B cell (primary cell): ENCODE data around the gene GRIK3. TPM values are rescaled to one million over a fixed set of nuclear protein-coding genes. Genes with fewer than 3 reads are reported as not detected.

Experiments
- ATAC-seq: fragments of 200-7000 bp; cut with Tn5 transposase; one replicate; pipeline ENCODE4 v1.10.0; 2021; ENCODE audit warnings: low read depth, mild to moderate bottlenecking, moderate number of reproducible peaks, moderate library complexity
- CTCF ChIA-PET: fragments of 350-600 bp; sonication (Branson Sonifier 250); formaldehyde crosslinking; loops from one replicate; lab custom pipeline; 2021; ENCODE audit warnings: antibody characterized with exemption, inconsistent platforms; lab: Charles Lee
- POLR2A ChIA-PET: fragments of 350-600 bp; sonication (Branson Sonifier 250); formaldehyde crosslinking; loops from one replicate; lab custom pipeline; 2021; ENCODE audit warnings: antibody characterized with exemption; lab: Charles Lee
- DNase-seq: peaks from one replicate; pipeline ENCODE4 v3.0.0; 2013
- H2AFZ ChIP-seq: 2 replicates; pipeline ENCODE4 v1.6.1; 2012; ENCODE audit warnings: mild to moderate bottlenecking, low read depth, low read length; ENCODE audit not compliant: insufficient read depth, poor library complexity, severe bottlenecking
- H3K27ac ChIP-seq, 2 donors: 1 replicate in 1 of 2; 2 replicates in 1 of 2; pipeline ENCODE4 v1.5.1; 2012 to 2013; ENCODE audit warnings: low read length in 2 of 2, mild to moderate bottlenecking in 2 of 2, moderate library complexity in 1 of 2
- H3K27me3 ChIP-seq, 4 experiments: fragments of 200-600 bp in 1 of 4; sonication (generic) in 1 of 4; replicated peaks in 1 of 4; 1 replicate in 2 of 4; 2 replicates in 2 of 4; pipeline versions ENCODE4 v1.6.1 to v1.7.0; 2013 to 2016; ENCODE audit warnings: low read length in 3 of 4, mild to moderate bottlenecking in 2 of 4, mixed read lengths in 1 of 4, moderate library complexity in 1 of 4; ENCODE audit not compliant: insufficient read depth in 4 of 4, control insufficient read depth in 3 of 4; ENCODE audit errors: control extremely low read depth in 1 of 4
- H3K36me3 ChIP-seq, 2 experiments: replicated peaks in 1 of 2; 1 replicate in 1 of 2; 2 replicates in 1 of 2; pipeline versions ENCODE4 v1.6.1 to v1.7.1; 2013; ENCODE audit warnings: low read length in 1 of 2; ENCODE audit not compliant: insufficient read depth in 2 of 2, control insufficient read depth in 1 of 2; ENCODE audit errors: control extremely low read depth in 1 of 2, extremely low read depth in 1 of 2
- H3K4me1 ChIP-seq, 2 donors: fragments of 200-600 bp in 1 of 2; sonication (generic) in 1 of 2; 1 replicate in 1 of 2; 2 replicates in 1 of 2; pipeline versions ENCODE4 v1.5.1 to v1.6.1; 2013 to 2017; ENCODE audit warnings: low read length in 2 of 2; ENCODE audit not compliant: control insufficient read depth in 2 of 2, insufficient read depth in 2 of 2
- H3K4me2 ChIP-seq: replicated peaks from 2 replicates; pipeline ENCODE3; 2012; ENCODE audit warnings: mild to moderate bottlenecking, low read depth, low read length; ENCODE audit not compliant: poor library complexity, severe bottlenecking
- H3K4me3 ChIP-seq, 5 experiments: fragments of 200-600 bp in 1 of 5; sonication (generic) in 1 of 5; 1 replicate in 3 of 5; 2 replicates in 2 of 5; pipeline versions ENCODE4 v1.5.1 to v1.7.0; 2011 to 2016; ENCODE audit warnings: low read length in 4 of 5, mild to moderate bottlenecking in 4 of 5, low read depth in 2 of 5, control low read depth in 1 of 5, moderate library complexity in 1 of 5; ENCODE audit not compliant: insufficient read depth in 1 of 5; ENCODE audit errors: control extremely low read depth in 1 of 5, extremely low read depth in 1 of 5
- H3K79me2 ChIP-seq: fragments of 200-600 bp; sonication (generic); one replicate; pipeline ENCODE4 v1.6.0; 2016; ENCODE audit warnings: low read length; ENCODE audit not compliant: control insufficient read depth, insufficient read depth
- H3K9ac ChIP-seq: fragments of 200-600 bp; sonication (generic); 2 replicates; pipeline ENCODE4 v1.6.1; 2017; ENCODE audit warnings: mild to moderate bottlenecking, low read length, moderate library complexity
- H3K9me3 ChIP-seq, 3 donors: one replicate each; pipeline versions ENCODE4 v1.6.1 to v1.7.1; 2013; ENCODE audit warnings: low read length in 2 of 3; ENCODE audit not compliant: control insufficient read depth in 2 of 3, insufficient read depth in 1 of 3; ENCODE audit errors: control extremely low read depth in 1 of 3
- H4K20me1 ChIP-seq: 2 replicates; pipeline ENCODE4 v1.6.0; 2012; ENCODE audit warnings: mild to moderate bottlenecking, low read length; ENCODE audit not compliant: insufficient read depth, control insufficient read depth, poor library complexity, severe bottlenecking
- H3K27ac Mint-ChIP-seq: one replicate; pipeline ENCODE4 v1.8.0; 2021; ENCODE audit warnings: mixed read lengths
- H3K27me3 Mint-ChIP-seq: one replicate; pipeline ENCODE4 v1.8.0; 2021; ENCODE audit warnings: mixed read lengths
- H3K4me1 Mint-ChIP-seq: one replicate; pipeline ENCODE4 v1.8.0; 2021; ENCODE audit warnings: mixed read lengths
- H3K4me3 Mint-ChIP-seq: one replicate; pipeline ENCODE4 v1.8.0; 2021; ENCODE audit warnings: mixed read lengths
- H3K9me3 Mint-ChIP-seq: one replicate; pipeline ENCODE4 v1.8.0; 2022; ENCODE audit warnings: mixed read lengths; ENCODE audit not compliant: insufficient read depth
- EZH2 ChIP-seq: IDR thresholded peaks from 2 replicates; pipeline ENCODE4 v1.6.1; 2012; ENCODE audit warnings: borderline replicate concordance, low read depth, mild to moderate bottlenecking, moderate library complexity, low read length; ENCODE audit not compliant: insufficient read depth, poor library complexity, severe bottlenecking
- WGBS: methylation state at CpG from one replicate; pipeline ENCODE4 v1.1.5; 2013; ENCODE audit warnings: missing lambda C conversion rate; ENCODE audit not compliant: insufficient coverage; 5-methylcytosine and 5-hydroxymethylcytosine counted together
- intact Hi-C: fragments of 100-400 bp; cut with micrococcal nuclease; formaldehyde crosslinking; loops from one replicate; pipeline ENCODE4 v1.10.0; 2022
- polyA plus RNA-seq: library from polyadenylated mRNA; depleted of rRNA; stranded (reverse); fragments of >200 nt; gene quantifications from 2 replicates; pipeline ENCODE4 v1.2.3, GENCODE V29; 2012
- total RNA-seq, 2 donors: library from RNA; stranded (reverse); fragments of 120-200 nt in 1 of 2; gene quantifications; 1 replicate in 1 of 2; 2 replicates in 1 of 2; pipeline versions ENCODE4 v1.2.3 to v1.2.4, GENCODE V29; 2013 to 2022
- TF ChIP-seq, protein P1 (sequence below): fragments of 200-600 bp; IDR thresholded peaks from one replicate; pipeline ENCODE4 v1.8.0; 2022; ENCODE audit warnings: antibody characterized with exemption, mild to moderate bottlenecking

Gene GRIK3
- total and polyA plus RNA-seq, 2 donors (not counting 1 experiment from before 2014, with no cell fraction given): 0.12 to 1.5 TPM

DNA sequence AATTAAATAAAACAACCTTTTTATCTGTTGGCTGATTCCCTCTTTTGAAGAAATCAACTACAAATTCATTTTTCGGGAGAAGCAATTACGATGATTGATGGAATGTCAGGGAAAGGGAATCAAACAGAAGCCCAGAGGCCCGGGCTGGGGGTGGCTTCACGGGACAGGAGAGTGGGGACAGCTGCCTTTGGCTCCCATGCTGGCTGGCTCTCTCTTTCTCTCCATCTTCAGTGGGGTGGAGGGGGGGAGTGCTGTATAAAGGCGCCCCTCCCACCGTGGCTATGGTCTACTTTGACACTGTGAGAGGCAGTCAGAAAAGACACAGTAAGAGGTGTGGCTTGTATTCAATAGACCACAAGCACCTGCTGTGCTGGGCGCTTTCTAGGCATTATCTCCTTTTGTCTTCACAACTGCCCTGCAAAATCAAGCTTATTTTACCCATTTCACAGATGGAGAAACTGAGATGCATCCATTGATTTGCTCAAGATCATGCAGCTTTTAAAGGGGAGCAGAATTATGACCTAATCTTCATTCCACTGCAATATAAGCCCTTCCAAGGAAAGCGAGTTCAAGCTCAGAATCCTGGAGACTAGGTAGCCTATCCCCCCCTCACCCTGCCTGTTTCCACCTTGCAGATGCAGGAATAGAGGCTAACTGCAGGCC lies 92.9 kb downstream of the GRIK3 start:
- intact Hi-C loops: no loop called here
- H3K9ac ChIP-seq: no peak overlapping the region
- no peak overlapping the region for H3K4me3 ChIP-seq
- ATAC-seq (no peak), DNase-seq (no peak)
- no peaks in the 10 kb centered on the region for H3K36me3 ChIP-seq
- H3K27ac Mint-ChIP-seq: no peak overlapping the region
- H3K27me3 Mint-ChIP-seq: peaks cover 23% of the 10 kb centered on the region
- no peaks in the 10 kb centered on the region for H3K9me3 Mint-ChIP-seq
- 56% methylated on average over 5 of the region's 8 CpGs for WGBS
- H3K79me2 ChIP-seq: no peaks in the 10 kb centered on the region
- ChIA-PET POLR2A (no interaction called here), CTCF (no interaction called here)
- H3K4me1 ChIP-seq: no peaks in the 10 kb centered on the region
- H2AFZ ChIP-seq: no peak overlapping the region
- TF ChIP-seq EZH2: no peak
- TF ChIP-seq, protein P1, sequence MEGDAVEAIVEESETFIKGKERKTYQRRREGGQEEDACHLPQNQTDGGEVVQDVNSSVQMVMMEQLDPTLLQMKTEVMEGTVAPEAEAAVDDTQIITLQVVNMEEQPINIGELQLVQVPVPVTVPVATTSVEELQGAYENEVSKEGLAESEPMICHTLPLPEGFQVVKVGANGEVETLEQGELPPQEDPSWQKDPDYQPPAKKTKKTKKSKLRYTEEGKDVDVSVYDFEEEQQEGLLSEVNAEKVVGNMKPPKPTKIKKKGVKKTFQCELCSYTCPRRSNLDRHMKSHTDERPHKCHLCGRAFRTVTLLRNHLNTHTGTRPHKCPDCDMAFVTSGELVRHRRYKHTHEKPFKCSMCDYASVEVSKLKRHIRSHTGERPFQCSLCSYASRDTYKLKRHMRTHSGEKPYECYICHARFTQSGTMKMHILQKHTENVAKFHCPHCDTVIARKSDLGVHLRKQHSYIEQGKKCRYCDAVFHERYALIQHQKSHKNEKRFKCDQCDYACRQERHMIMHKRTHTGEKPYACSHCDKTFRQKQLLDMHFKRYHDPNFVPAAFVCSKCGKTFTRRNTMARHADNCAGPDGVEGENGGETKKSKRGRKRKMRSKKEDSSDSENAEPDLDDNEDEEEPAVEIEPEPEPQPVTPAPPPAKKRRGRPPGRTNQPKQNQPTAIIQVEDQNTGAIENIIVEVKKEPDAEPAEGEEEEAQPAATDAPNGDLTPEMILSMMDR: no peak
- no peaks in the 10 kb centered on the region for H4K20me1 ChIP-seq
- H3K27me3 ChIP-seq: peaks cover 0 to 2% (median 0%) of the 10 kb centered on the region in 4 experiments
- no peak overlapping the region for H3K4me2 ChIP-seq
- H3K4me1 Mint-ChIP-seq: no peaks in the 10 kb centered on the region
- H3K27ac ChIP-seq: no peak overlapping the region
- peaks cover 0 to 5% (median 0%) of the 10 kb centered on the region in 3 donors for H3K9me3 ChIP-seq
- H3K4me3 Mint-ChIP-seq: no peak overlapping the region

DNA sequence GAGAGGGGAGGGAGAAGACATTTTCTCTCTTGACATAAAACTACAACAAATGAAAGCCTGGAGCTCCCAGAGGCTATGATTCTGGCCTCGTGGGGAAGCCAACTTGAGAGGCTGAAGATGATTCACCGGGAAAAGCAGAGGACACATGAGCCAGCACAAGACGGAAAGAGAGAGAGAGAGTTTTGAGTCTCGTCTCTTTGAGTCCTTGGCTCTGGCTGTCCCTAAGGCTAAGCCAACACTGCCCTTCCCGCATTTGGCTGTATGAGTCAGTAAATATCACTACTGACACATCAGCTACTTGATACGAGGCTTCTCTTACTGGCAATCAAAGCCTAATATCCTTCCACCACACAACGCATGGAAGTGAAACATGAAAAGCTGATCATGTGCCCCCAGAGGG lies 95.5 kb downstream of the GRIK3 start:
- no peaks in the 10 kb centered on the region for H3K36me3 ChIP-seq
- H3K9me3 Mint-ChIP-seq: no peaks in the 10 kb centered on the region
- DNase-seq (no peak), ATAC-seq (no peak)
- no peaks in the 10 kb centered on the region for H3K4me1 Mint-ChIP-seq
- H3K4me2 ChIP-seq: no peak overlapping the region
- H3K4me3 Mint-ChIP-seq: no peak overlapping the region
- TF ChIP-seq EZH2: no peak
- TF ChIP-seq, protein P1: no peak
- H3K4me1 ChIP-seq: no peaks in the 10 kb centered on the region
- peaks cover 0 to 5% (median 0%) of the 10 kb centered on the region in 3 donors for H3K9me3 ChIP-seq
- H2AFZ ChIP-seq: no peak overlapping the region
- intact Hi-C loops: no loop called here
- H3K27me3 ChIP-seq: peaks cover 0 to 5% (median 0%) of the 10 kb centered on the region in 4 experiments
- H4K20me1 ChIP-seq: no peaks in the 10 kb centered on the region
- no peaks in the 10 kb centered on the region for H3K79me2 ChIP-seq
- POLR2A ChIA-PET: no interaction called here
- no peak overlapping the region for H3K27ac Mint-ChIP-seq
- H3K4me3 ChIP-seq: no peak overlapping the region
- no peak overlapping the region for H3K9ac ChIP-seq
- 90% methylated on average over 6 of the region's 7 CpGs for WGBS
- H3K27ac ChIP-seq: no peak overlapping the region
- CTCF ChIA-PET: no interaction called here
- peaks cover 20% of the 10 kb centered on the region for H3K27me3 Mint-ChIP-seq
